T-helper 1 cell treated with Interleukin-12 subunit alpha and Interleukin-12 subunit beta and Interleukin-4 antibody, amounts not matched to agents 30 μg/mL and 1 μg/mL, for 36 hours (primary cell): ENCODE measurements around the gene CTXN1.
"Not testable (repeated sequence)": the region's sequence is repeated elsewhere in the genome, so short reads cannot be mapped to it uniquely, and the experiment has no call there.

Source experiments
- H3K27ac Mint-ChIP-seq: one replicate; pipeline ENCODE4 v1.8.0; 2021; ENCODE audit warnings: mild to moderate bottlenecking, mixed read lengths
- H3K27me3 Mint-ChIP-seq: one replicate; pipeline ENCODE4 v1.8.0; 2021; ENCODE audit warnings: low read depth, mixed read lengths
- H3K36me3 Mint-ChIP-seq: one replicate; pipeline ENCODE4 v1.8.0; 2021; ENCODE audit warnings: low read depth, mixed read lengths
- H3K4me1 Mint-ChIP-seq: one replicate; pipeline ENCODE4 v1.8.0; 2021; ENCODE audit warnings: low read depth, mixed read lengths
- H3K4me3 Mint-ChIP-seq: one replicate; pipeline ENCODE4 v1.8.0; 2021; ENCODE audit warnings: mild to moderate bottlenecking, moderate library complexity, mixed read lengths
- H3K9me3 Mint-ChIP-seq: one replicate; pipeline ENCODE4 v1.8.0; 2021; ENCODE audit warnings: mixed read lengths

CTXN1 gene

GRCh38 chr19:7961920-7962626, 36.1 kb upstream of the CTXN1 start:
- Mint-ChIP-seq H3K4me3 (no peak overlapping the region), H3K4me1 (no peaks in the 10 kb centered on the region), H3K27me3 (no peaks in the 10 kb centered on the region), H3K9me3 (no peaks in the 10 kb centered on the region), H3K36me3 (peaks cover 17% of the 10 kb centered on the region), H3K27ac (no peak overlapping the region)

GRCh38 chr19:7961082-7961481, 35.1 kb upstream of the CTXN1 start:
- not testable (repeated sequence) for H3K4me1 Mint-ChIP-seq, H3K27ac Mint-ChIP-seq, H3K9me3 Mint-ChIP-seq, H3K27me3 Mint-ChIP-seq, H3K4me3 Mint-ChIP-seq
- peaks cover 12% of the 10 kb centered on the region for H3K36me3 Mint-ChIP-seq

GRCh38 chr19:7959211-7959610, 33.3 kb upstream of the CTXN1 start:
- peaks cover 9% of the 10 kb centered on the region for H3K36me3 Mint-ChIP-seq
- no peaks in the 10 kb centered on the region for H3K27me3 Mint-ChIP-seq
- no peak overlapping the region for H3K27ac Mint-ChIP-seq
- no peaks in the 10 kb centered on the region for H3K4me1 Mint-ChIP-seq
- H3K4me3 Mint-ChIP-seq, result no peak overlapping the region
- H3K9me3 Mint-ChIP-seq, result no peaks in the 10 kb centered on the region

- H3K9me3 Mint-ChIP-seq, result no peaks in the 10 kb centered on the region
- H3K27me3 Mint-ChIP-seq, result no peaks in the 10 kb centered on the region
- peaks cover 1% of the 10 kb centered on the region for H3K36me3 Mint-ChIP-seq
- H3K4me3 Mint-ChIP-seq, result no peak overlapping the region
- H3K27ac Mint-ChIP-seq, result no peak overlapping the region
- no peaks in the 10 kb centered on the region for H3K4me1 Mint-ChIP-seq
Observed at GRCh38 chr19:7955696-7956095, 29.8 kb upstream of the CTXN1 start.

- H3K4me3 Mint-ChIP-seq, result no peak overlapping the region
- no peaks in the 10 kb centered on the region for H3K9me3 Mint-ChIP-seq
- no peaks in the 10 kb centered on the region for H3K4me1 Mint-ChIP-seq
- no peaks in the 10 kb centered on the region for H3K36me3 Mint-ChIP-seq
- no peaks in the 10 kb centered on the region for H3K27me3 Mint-ChIP-seq
- no peak overlapping the region for H3K27ac Mint-ChIP-seq
Observed at GRCh38 chr19:7953576-7953975, 27.6 kb upstream of the CTXN1 start.

GRCh38 chr19:7953060-7953459, 27.1 kb upstream of the CTXN1 start:
- Mint-ChIP-seq H3K27ac (no peak overlapping the region), H3K4me1 (no peaks in the 10 kb centered on the region), H3K9me3 (no peaks in the 10 kb centered on the region), H3K4me3 (no peak overlapping the region), H3K36me3 (no peaks in the 10 kb centered on the region), H3K27me3 (no peaks in the 10 kb centered on the region)

GRCh38 chr19:7947939-7948338, 22.0 kb upstream of the CTXN1 start:
- Mint-ChIP-seq H3K27me3 (no peaks in the 10 kb centered on the region), H3K4me3 (no peak overlapping the region), H3K27ac (no peak overlapping the region), H3K36me3 (no peaks in the 10 kb centered on the region), H3K9me3 (no peaks in the 10 kb centered on the region), H3K4me1 (peaks cover 9% of the 10 kb centered on the region)

GRCh38 chr19:7944177-7944761, 18.3 kb upstream of the CTXN1 start:
- H3K9me3 Mint-ChIP-seq, result no peaks in the 10 kb centered on the region

GRCh38 chr19:7943444-7944176, 17.7 kb upstream of the CTXN1 start, which contains the start of gene TIMM44:
TSS of gene TIMM44 (minus strand) at chr19:7943666. CDS start at chr19:7943651, 15 bp downstream.
- peak within 1 kb of the TSS; percentile 97 for H3K27ac Mint-ChIP-seq
- no peaks in the 10 kb centered on the region for H3K27me3 Mint-ChIP-seq
- H3K9me3 Mint-ChIP-seq, result no peaks in the 10 kb centered on the region
- peaks cover 9% of the 10 kb centered on the region for H3K36me3 Mint-ChIP-seq
- H3K4me3 Mint-ChIP-seq, result peak within 1 kb of the TSS; percentile 91
- H3K4me1 Mint-ChIP-seq, result peaks cover 17% of the 10 kb centered on the region

More at GRCh38 chr19:7944177-7944761, 18.3 kb upstream of the CTXN1 start:
- Mint-ChIP-seq H3K27ac (peak overlapping the region; percentile 97), H3K4me3 (peak overlapping the region; percentile 91), H3K27me3 (no peaks in the 10 kb centered on the region), H3K4me1 (peaks cover 17% of the 10 kb centered on the region), H3K36me3 (peaks cover 7% of the 10 kb centered on the region)

GRCh38 chr19:7942981-7943443, 17.1 kb upstream of the CTXN1 start:
- Mint-ChIP-seq H3K36me3 (peaks cover 9% of the 10 kb centered on the region), H3K27ac (peak overlapping the region; percentile 97), H3K9me3 (no peaks in the 10 kb centered on the region), H3K27me3 (no peaks in the 10 kb centered on the region), H3K4me3 (peak overlapping the region; percentile 91), H3K4me1 (peaks cover 17% of the 10 kb centered on the region)

GRCh38 chr19:7941895-7942596, 16.1 kb upstream of the CTXN1 start:
- Mint-ChIP-seq H3K4me1 (peaks cover 17% of the 10 kb centered on the region), H3K36me3 (peaks cover 9% of the 10 kb centered on the region), H3K27me3 (no peaks in the 10 kb centered on the region), H3K9me3 (no peaks in the 10 kb centered on the region), H3K4me3 (peak overlapping the region; percentile 91), H3K27ac (peak overlapping the region; percentile 2)

- Mint-ChIP-seq H3K36me3 (peaks cover 10% of the 10 kb centered on the region), H3K27ac (no peak overlapping the region), H3K4me3 (peak overlapping the region; percentile 7)
Observed at GRCh38 chr19:7940841-7941240, 14.9 kb upstream of the CTXN1 start.

GRCh38 chr19:7934766-7935165, 8.8 kb upstream of the CTXN1 start:
- peaks cover 10% of the 10 kb centered on the region for H3K36me3 Mint-ChIP-seq
- no peaks in the 10 kb centered on the region for H3K9me3 Mint-ChIP-seq

More at GRCh38 chr19:7940841-7941240, 14.9 kb upstream of the CTXN1 start:
- peaks cover 17% of the 10 kb centered on the region for H3K4me1 Mint-ChIP-seq
- H3K27me3 Mint-ChIP-seq, result no peaks in the 10 kb centered on the region
- H3K9me3 Mint-ChIP-seq, result no peaks in the 10 kb centered on the region

More at GRCh38 chr19:7934766-7935165, 8.8 kb upstream of the CTXN1 start:
- no peaks in the 10 kb centered on the region for H3K27me3 Mint-ChIP-seq
- H3K4me1 Mint-ChIP-seq, result no peaks in the 10 kb centered on the region
- H3K4me3 Mint-ChIP-seq, result no peak overlapping the region
- no peak overlapping the region for H3K27ac Mint-ChIP-seq
